HEK293T (cell line): Measurements from ENCODE around the gene TLE7.

Experiments
- BHLHE40 ChIP-seq: fragments of 450-650 bp; IDR thresholded peaks from 2 replicates; pipeline ENCODE4 v1.6.1; 2016; ENCODE audit warnings: mild to moderate bottlenecking, moderate library complexity, borderline replicate concordance
- ELF4 ChIP-seq: fragments of 450-650 bp; IDR thresholded peaks from 2 replicates; pipeline ENCODE4 v1.6.1; 2017; ENCODE audit warnings: antibody characterized with exemption
- FOXK2 ChIP-seq: fragments of 450-650 bp; IDR thresholded peaks from 2 replicates; pipeline ENCODE4 v1.6.1; 2016; ENCODE audit warnings: mild to moderate bottlenecking
- FOXM1 ChIP-seq: fragments of 450-650 bp; IDR thresholded peaks from 2 replicates; pipeline ENCODE4 v1.6.1; 2017; ENCODE audit warnings: mild to moderate bottlenecking, borderline replicate concordance
- HDGF ChIP-seq: fragments of 450-650 bp; IDR thresholded peaks from 2 replicates; pipeline ENCODE4 v1.6.1; 2017; ENCODE audit warnings: antibody characterized with exemption, borderline replicate concordance
- NFRKB ChIP-seq: fragments of 450-650 bp; IDR thresholded peaks from 2 replicates; pipeline ENCODE4 v1.6.1; 2016; ENCODE audit warnings: mild to moderate bottlenecking, moderate library complexity
- SP1 ChIP-seq: fragments of 450-650 bp; IDR thresholded peaks from 2 replicates; pipeline ENCODE4 v1.6.1; 2017
- SUZ12 ChIP-seq: fragments of 450-650 bp; IDR thresholded peaks from 2 replicates; pipeline ENCODE4 v1.6.1; 2016; ENCODE audit warnings: mild to moderate bottlenecking
- TARDBP ChIP-seq: fragments of 450-650 bp; IDR thresholded peaks from 2 replicates; pipeline ENCODE4 v1.6.1; 2016
- TF ChIP-seq, protein P1 (sequence below): fragments of 450-650 bp; IDR thresholded peaks from 2 replicates; pipeline ENCODE4 v1.6.1; 2016

DNA sequence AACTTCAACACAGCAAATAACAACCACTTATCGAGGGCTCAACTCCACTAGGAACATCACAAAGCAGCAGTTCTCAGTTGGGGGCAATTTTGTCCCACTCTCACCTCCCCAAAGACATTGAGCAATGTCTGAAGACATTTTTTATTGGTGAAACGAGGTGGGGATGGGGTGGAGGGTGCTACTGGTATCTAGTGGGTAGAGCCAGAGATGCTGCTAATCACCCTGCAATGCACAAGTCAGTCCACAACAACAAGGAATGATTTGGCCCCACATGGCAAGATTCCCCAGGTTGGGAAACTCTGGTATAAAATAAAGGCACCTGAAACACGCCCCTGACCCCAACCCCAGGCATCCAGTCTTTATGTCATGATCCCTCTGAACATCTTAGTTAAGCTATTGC, 33.3 kb downstream of the TLE7 start:
- TF ChIP-seq, protein P1, sequence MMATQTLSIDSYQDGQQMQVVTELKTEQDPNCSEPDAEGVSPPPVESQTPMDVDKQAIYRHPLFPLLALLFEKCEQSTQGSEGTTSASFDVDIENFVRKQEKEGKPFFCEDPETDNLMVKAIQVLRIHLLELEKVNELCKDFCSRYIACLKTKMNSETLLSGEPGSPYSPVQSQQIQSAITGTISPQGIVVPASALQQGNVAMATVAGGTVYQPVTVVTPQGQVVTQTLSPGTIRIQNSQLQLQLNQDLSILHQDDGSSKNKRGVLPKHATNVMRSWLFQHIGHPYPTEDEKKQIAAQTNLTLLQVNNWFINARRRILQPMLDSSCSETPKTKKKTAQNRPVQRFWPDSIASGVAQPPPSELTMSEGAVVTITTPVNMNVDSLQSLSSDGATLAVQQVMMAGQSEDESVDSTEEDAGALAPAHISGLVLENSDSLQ = no peak
- TF ChIP-seq FOXM1 = no peak
- no peak for TF ChIP-seq FOXK2
- no peak for TF ChIP-seq SP1
- no peak for TF ChIP-seq NFRKB
- TF ChIP-seq TARDBP = no peak
- no peak for TF ChIP-seq BHLHE40
- no peak for TF ChIP-seq SUZ12
- TF ChIP-seq ELF4 = no peak
- TF ChIP-seq HDGF = no peak
